KG1 (cell line): ENCODE measurements around the gene NPAT.
"Not testable (repeated sequence)": the region's sequence is repeated elsewhere in the genome, so short reads cannot be mapped to it uniquely, and the experiment has no call there.

ENCODE experiments used
- DNase-seq: peaks from one replicate; lab custom pipeline; 2025; lab: John Stamatoyannopoulos, UW

NPAT gene

GRCh38 chr11:108218912-108219783, 3.3 kb downstream of the NPAT start:
- DNase-seq, result no peak

- no peak for DNase-seq
Measured at GRCh38 chr11:108218455-108218854, 4.0 kb downstream of the NPAT start.

- no peak for DNase-seq
Measured at GRCh38 chr11:108216988-108217387, 5.5 kb downstream of the NPAT start.

- DNase-seq, result no peak
Measured at GRCh38 chr11:108213784-108214183, 8.7 kb downstream of the NPAT start.

GRCh38 chr11:108210441-108210840, 12.0 kb downstream of the NPAT start:
- no peak for DNase-seq

- DNase-seq, result no peak
Measured at GRCh38 chr11:108207683-108208060, 14.8 kb downstream of the NPAT start.

- no peak for DNase-seq
Measured at GRCh38 chr11:108206969-108207682, 15.3 kb downstream of the NPAT start.

GRCh38 chr11:108206171-108206570, 16.3 kb downstream of the NPAT start:
- DNase-seq, result no peak

- DNase-seq, result no peak
Measured at GRCh38 chr11:108204929-108205499, 17.4 kb downstream of the NPAT start.

GRCh38 chr11:108204376-108204775, 18.1 kb downstream of the NPAT start:
- DNase-seq, result no peak

- no peak for DNase-seq
Measured at GRCh38 chr11:108203075-108203474, 19.4 kb downstream of the NPAT start.

GRCh38 chr11:108199446-108200321, 22.8 kb downstream of the NPAT start:
- no peak for DNase-seq

- DNase-seq, result no peak
Measured at GRCh38 chr11:108198833-108199232, 23.6 kb downstream of the NPAT start.

- DNase-seq, result no peak
Measured at GRCh38 chr11:108197351-108197750, 25.1 kb downstream of the NPAT start.

- DNase-seq, result no peak
Measured at GRCh38 chr11:108196901-108197300, 25.5 kb downstream of the NPAT start.

GRCh38 chr11:108193725-108194124, 28.7 kb downstream of the NPAT start:
- DNase-seq, result no peak

- no peak for DNase-seq
Measured at GRCh38 chr11:108177570-108177969, 44.9 kb downstream of the NPAT start.

- DNase-seq, result no peak
Measured at GRCh38 chr11:108170184-108170583, 52.3 kb downstream of the NPAT start.

- no peak for DNase-seq
Measured at GRCh38 chr11:108167624-108168023, 54.8 kb downstream of the NPAT start.

GRCh38 chr11:108162878-108163277, 59.6 kb downstream of the NPAT start:
- not testable (repeated sequence) for DNase-seq

GRCh38 chr11:108160970-108161566, 61.4 kb downstream of the NPAT start:
- DNase-seq, result no peak

- DNase-seq, result no peak
Measured at GRCh38 chr11:108154591-108154990, 67.8 kb downstream of the NPAT start.
